Vagina (tissue), 2 donors: Measurements from ENCODE around the gene RFWD3.
A peak's percentile ranks its signal among the peaks of the same experiment; 100 is the strongest.

Experiments used
- CTCF ChIP-seq, 3 experiments: fragments of 450-650 bp in 2 of 3; fragments of 200-600 bp in 1 of 3; sonication (generic) in 1 of 3; IDR thresholded peaks; one replicate each; pipeline ENCODE4 v1.5.1; 2017 to 2019; ENCODE audit warnings: antibody characterized with exemption in 3 of 3, mild to moderate bottlenecking in 2 of 3, moderate library complexity in 2 of 3
- POLR2A ChIP-seq, 2 donors: fragments of 450-650 bp; IDR thresholded peaks; one replicate each; pipeline ENCODE4 v1.6.1; 2017; ENCODE audit warnings: antibody characterized with exemption in 2 of 2, mild to moderate bottlenecking in 2 of 2, moderate library complexity in 2 of 2
- POLR2AphosphoS5 ChIP-seq, 2 donors: sonication (generic); formaldehyde crosslinking; IDR thresholded peaks; one replicate each; pipeline ENCODE4 v1.9.0; 2017; ENCODE audit warnings: antibody characterized with exemption in 2 of 2, mild to moderate bottlenecking in 2 of 2, low read depth in 1 of 2; ENCODE audit not compliant: insufficient read depth in 1 of 2

GRCh38 chr16:74695450-74696422, 29.1 kb upstream of the RFWD3 start:
- TF ChIP-seq POLR2A (IDR thresholded peaks at IDR 0.05) (no peak), CTCF (IDR thresholded peaks at IDR 0.05) (no peak), POLR2AphosphoS5 (IDR thresholded peaks at IDR 0.05; ENCODE audit: insufficient read depth in 1 of 2, low read depth in 1 of 2) (peak; percentile 70 to 77)
